NCI-H146 (cell line): ENCODE measurements around the gene NLGN4X.

Experiments
- DNase-seq: peaks from one replicate; lab custom pipeline; 2025; lab: John Stamatoyannopoulos, UW

Gene NLGN4X

DNA sequence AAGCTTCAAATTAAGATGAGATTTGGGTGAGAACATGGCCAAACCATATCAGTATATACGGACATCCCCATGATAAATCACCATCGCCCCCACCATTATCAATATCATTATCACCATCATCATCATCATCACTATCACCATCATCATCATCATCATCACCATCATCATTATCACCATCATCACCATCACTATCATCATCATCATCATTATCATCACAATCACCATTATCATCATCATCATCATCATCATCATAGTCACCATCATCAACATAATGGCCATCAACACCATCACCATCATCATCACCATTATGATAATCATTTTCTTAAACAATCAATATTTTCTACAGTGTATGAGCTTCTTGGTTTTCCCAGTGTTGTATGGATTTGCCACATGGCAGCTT is 360.9 kb downstream of the NLGN4X start:
- no peak for DNase-seq

DNA sequence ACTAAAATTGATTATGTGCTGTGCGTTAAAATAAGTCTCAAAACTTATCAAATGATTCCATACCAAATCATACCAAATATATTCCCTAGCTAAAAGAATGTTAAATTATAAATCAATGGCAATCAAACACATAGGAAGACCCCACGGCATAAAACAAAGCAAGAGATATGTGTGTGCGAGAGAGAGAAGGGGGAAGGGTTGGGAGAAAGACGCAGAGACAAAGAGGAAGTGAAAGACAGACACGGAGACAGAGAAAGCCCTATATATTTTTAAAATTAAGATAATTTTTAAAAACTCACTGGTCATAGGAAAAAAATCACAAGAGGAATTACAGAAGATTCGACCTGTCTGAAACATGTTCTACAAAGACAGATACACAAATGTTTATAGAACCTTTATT is 371.4 kb downstream of the NLGN4X start:
- DNase-seq: no peak

DNA sequence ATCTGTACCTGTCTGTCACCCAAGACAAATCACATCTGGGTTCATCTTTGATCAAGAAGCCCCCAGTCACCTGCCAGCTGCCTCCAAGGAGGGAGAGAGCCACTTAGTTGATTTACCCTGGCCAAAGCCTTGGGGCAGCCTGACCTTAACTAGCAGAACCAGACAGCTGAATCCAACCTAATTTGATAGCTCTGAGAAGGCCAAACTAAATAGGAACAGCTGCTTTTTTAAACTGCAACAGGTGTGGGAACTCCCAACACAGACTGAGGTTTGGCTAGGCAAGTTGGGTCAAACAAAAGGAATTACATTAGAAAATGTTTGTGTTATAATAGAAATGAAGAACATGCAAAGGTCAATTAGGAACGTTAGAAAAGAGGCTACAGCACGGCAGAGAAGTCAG is 375.7 kb downstream of the NLGN4X start:
- DNase-seq: no peak

DNA sequence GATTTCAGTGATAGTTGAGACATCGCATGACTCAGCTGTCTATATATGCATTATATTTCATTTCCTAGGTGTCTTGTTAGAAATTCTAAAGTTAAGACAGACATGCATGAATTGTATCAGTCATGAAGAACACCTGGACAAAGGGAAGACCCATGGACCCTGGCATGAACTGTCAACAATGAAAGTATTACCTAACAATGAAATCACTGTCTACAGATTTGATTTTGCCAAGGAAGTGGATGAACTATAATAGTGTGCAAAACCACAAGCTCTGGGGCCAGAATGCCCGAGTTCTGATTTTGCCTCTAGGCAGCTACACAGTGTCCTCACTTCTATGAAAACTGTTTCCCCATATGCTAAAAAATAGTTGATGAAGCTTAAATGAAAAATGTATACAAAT is 386.1 kb downstream of the NLGN4X start:
- no peak for DNase-seq
